D721Med (cell line): ENCODE data around the gene GALNT18.

Source experiments
- DNase-seq: peaks from one replicate; pipeline ENCODE4 v3.0.0; 2011; ENCODE audit warnings: low spot score; ENCODE audit not compliant: insufficient read length
- FAIRE-seq: peaks from 2 replicates; lab custom pipeline; 2011; peaks lifted over from hg19 to GRCh38; lab: Jason Lieb, UNC
- TF ChIP-seq, protein P1 (sequence below): IDR thresholded peaks from 2 replicates; pipeline ENCODE4 v1.5.1; 2012; ENCODE audit warnings: mild to moderate bottlenecking, control low read depth; ENCODE audit not compliant: insufficient read depth; ENCODE audit errors: missing control alignments

The GALNT18 gene

DNA sequence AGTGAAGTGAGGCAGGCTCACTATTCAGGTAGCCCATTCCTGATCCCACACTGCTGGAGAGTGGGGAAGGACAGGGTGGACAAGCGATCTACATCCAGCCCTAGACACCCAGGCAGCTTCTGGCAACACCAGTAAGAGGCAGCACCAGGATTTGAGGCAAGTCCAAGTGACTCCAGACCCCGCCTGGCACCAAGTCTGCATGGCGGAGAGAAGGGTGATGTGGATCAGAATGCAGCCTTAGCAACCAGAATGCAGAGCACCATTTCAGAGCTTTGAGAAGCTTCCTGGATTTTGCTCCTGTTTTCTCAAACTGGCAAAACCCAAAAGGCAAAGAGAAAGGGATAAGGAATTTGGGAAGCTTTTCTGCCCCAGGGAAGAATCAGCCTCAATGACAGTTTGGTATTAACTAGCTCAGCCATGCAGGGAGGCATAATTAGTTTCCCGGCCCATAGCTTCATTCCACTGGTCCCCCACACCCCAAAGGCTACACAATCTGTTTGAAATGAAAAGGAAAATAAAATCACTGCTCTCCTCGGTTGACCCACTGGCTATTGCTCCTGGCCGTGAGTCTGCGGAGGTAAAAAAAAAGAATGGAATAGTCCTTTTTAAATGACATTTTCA is 17.3 kb downstream of the GALNT18 start:
- TF ChIP-seq, protein P1, sequence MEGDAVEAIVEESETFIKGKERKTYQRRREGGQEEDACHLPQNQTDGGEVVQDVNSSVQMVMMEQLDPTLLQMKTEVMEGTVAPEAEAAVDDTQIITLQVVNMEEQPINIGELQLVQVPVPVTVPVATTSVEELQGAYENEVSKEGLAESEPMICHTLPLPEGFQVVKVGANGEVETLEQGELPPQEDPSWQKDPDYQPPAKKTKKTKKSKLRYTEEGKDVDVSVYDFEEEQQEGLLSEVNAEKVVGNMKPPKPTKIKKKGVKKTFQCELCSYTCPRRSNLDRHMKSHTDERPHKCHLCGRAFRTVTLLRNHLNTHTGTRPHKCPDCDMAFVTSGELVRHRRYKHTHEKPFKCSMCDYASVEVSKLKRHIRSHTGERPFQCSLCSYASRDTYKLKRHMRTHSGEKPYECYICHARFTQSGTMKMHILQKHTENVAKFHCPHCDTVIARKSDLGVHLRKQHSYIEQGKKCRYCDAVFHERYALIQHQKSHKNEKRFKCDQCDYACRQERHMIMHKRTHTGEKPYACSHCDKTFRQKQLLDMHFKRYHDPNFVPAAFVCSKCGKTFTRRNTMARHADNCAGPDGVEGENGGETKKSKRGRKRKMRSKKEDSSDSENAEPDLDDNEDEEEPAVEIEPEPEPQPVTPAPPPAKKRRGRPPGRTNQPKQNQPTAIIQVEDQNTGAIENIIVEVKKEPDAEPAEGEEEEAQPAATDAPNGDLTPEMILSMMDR = no peak
- DNase-seq = no peak
- FAIRE-seq = no peak

DNA sequence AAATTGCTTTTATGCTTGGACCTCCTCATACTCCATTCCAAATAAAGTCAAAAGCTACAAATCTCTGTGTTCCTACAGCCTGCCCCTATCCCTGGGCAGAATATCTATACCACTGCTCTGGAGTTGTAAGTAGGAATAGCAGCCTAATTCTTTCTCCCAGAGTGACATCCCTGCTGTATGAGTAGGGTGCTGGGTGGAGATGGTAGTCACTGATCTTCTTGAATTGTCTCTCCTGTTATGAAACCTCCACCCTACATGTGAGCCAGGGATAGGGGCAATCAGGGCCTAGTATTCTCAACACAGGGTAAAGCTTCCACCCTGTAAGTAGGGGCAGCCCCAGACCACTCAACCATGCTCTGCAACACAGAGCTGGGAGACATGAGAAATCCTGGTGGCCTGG is 19.8 kb downstream of the GALNT18 start:
- no peak for DNase-seq
- no peak for FAIRE-seq
- TF ChIP-seq, protein P1 = no peak

GRCh38 chr11:11600288-11600687 is 21.5 kb downstream of the GALNT18 start:
- TF ChIP-seq, protein P1 = no peak
- FAIRE-seq = no peak
- no peak for DNase-seq

- FAIRE-seq (no peak), DNase-seq (no peak)
- TF ChIP-seq, protein P1 = no peak
These were observed 23.6 kb downstream of the GALNT18 start for GRCh38 chr11:11598243-11598642.

DNA sequence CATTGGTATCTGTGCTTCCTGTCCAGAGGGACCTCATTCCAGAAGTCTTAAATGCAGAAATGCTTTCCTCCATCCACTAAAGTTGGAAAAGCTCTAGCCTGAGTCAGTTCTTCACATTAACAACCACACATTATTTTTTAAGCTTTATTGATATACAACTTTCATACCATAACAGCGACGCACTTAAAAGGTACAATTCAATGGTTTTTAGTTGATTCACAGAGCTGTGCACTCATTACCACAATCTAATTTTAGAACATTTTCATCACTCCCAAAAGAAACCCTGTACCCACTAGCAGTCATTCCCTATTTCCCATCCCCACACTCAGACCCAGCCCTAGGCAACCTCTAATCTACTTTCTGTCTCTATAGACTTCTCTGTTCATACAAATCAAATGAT is 27.6 kb downstream of the GALNT18 start:
- no peak for FAIRE-seq
- TF ChIP-seq, protein P1 = no peak
- DNase-seq = no peak

GRCh38 chr11:11592146-11592684 is 29.6 kb downstream of the GALNT18 start:
- no peak for DNase-seq
- TF ChIP-seq, protein P1 = no peak
- FAIRE-seq = no peak

DNA sequence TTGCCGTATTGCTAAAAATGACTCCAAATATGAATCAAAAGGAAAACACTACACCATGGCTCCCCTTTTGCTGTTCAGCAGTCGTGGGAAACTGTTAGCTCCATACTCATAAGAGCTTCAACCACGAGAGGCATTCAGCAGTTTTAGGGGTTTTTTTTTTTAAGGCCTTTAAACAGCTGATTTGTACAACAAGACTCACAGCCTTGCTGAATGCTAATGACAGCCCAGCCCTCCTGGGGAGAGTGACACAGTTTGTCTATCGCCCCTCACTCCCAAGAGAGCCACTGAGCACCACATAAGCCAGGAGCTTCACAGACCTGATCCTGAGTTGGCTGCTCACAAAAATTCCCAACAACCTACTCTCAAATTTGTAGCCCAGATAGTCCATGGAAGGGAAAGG is 32.4 kb downstream of the GALNT18 start:
- TF ChIP-seq, protein P1 = no peak
- DNase-seq = no peak
- no peak for FAIRE-seq
